Right lobe of liver (tissue), 6 donors: ENCODE data around the gene TPM1. TPM values are rescaled to one million over a fixed set of nuclear protein-coding genes. Genes with fewer than 3 reads are reported as not detected.

Source experiments
- ATAC-seq, 4 donors: fragments of 200-7000 bp; cut with Tn5 transposase; one replicate each; pipeline ENCODE4 v1.9.1; 2020; ENCODE audit warnings: mild to moderate bottlenecking in 4 of 4, moderate library complexity in 4 of 4
- DNase-seq, 3 donors: peaks; one replicate each; pipeline ENCODE4 v3.0.0-alpha.2; 2020
- H3K27ac ChIP-seq, 3 donors: fragments of 200-600 bp; one replicate each; pipeline ENCODE4 v1.8.0; 2022
- H3K27me3 ChIP-seq, 2 donors: fragments of 200-600 bp; one replicate each; pipeline ENCODE4 v1.8.0; 2022
- H3K36me3 ChIP-seq, 4 donors: fragments of 200-600 bp; sonication (generic) in 1 of 4; one replicate each; pipeline versions ENCODE4 v1.5.1 to v1.8.0; 2017 to 2022; ENCODE audit warnings: control low read depth in 1 of 4
- H3K4me1 ChIP-seq, 4 donors: fragments of 200-600 bp; sonication (generic) in 1 of 4; one replicate each; pipeline versions ENCODE4 v1.5.1 to v1.8.0; 2017 to 2022; ENCODE audit warnings: control low read depth in 1 of 4
- H3K4me3 ChIP-seq, 3 donors: fragments of 200-600 bp; one replicate each; pipeline ENCODE4 v1.8.0; 2022
- H3K9me3 ChIP-seq, 4 donors: fragments of 200-600 bp; sonication (generic) in 1 of 4; one replicate each; pipeline versions ENCODE4 v1.5.1 to v1.8.0; 2017 to 2022; ENCODE audit warnings: control low read depth in 1 of 4
- CTCF ChIP-seq, 4 donors: fragments of 200-600 bp in 3 of 4; fragments of 450-650 bp in 1 of 4; IDR thresholded peaks; one replicate each; pipeline versions ENCODE4 v1.5.1 to v1.8.0; 2016 to 2022; ENCODE audit warnings: antibody characterized with exemption in 4 of 4, mild to moderate bottlenecking in 2 of 4
- POLR2A ChIP-seq: fragments of 450-650 bp; IDR thresholded peaks from one replicate; pipeline ENCODE4 v1.6.1; 2017; ENCODE audit warnings: antibody characterized with exemption, mild to moderate bottlenecking
- WGBS: methylation state at CpG from one replicate; pipeline ENCODE4 v1.1.6; 2018; ENCODE audit warnings: low coverage, low lambda C conversion rate; ENCODE audit not compliant: insufficient coverage; ENCODE audit errors: missing lambda C conversion rate; 5-methylcytosine and 5-hydroxymethylcytosine counted together
- intact Hi-C, 2 donors: fragments of 100-400 bp; cut with DNase I; formaldehyde crosslinking; loops; one replicate each; pipeline versions ENCODE4 v1.11.2 to v1.14.1; 2022
- total RNA-seq, 6 experiments: library from RNA; depleted of rRNA in 2 of 6; stranded (reverse); fragments of >200 nt in 2 of 6; fragmentation: NEBNext Ultra II Directional in 3 of 6; extraction: Animal tissue kit (Norgen Biotek cat#: 25700) in 3 of 6; gene quantifications; one replicate each; pipeline versions ENCODE4 v1.1.0 to v1.2.4, GENCODE V29; 2016 to 2023
- donor health status: DM: no; HTN: yes; CAD: no.
- donor health status: DM: no; HTN: no; CAD: no.
- donor health status: DM: no; HTN: no; CAD: no.
- donor health status: DM: no; HTN: yes; CAD: no.
- donor health status: DM: no; HTN: yes; CAD: no.

Gene TPM1
- total RNA-seq, 6 experiments from 2014 or later: 44.3 to 180 (median 91.6) TPM

- no peak for ATAC-seq
- Histone ChIP-seq H3K36me3 (no peaks in the 10 kb centered on the region), H3K27ac (no peak overlapping the region), H3K4me1 (peaks cover 0 to 12% (median 0%) of the 10 kb centered on the region in 4 donors), H3K9me3 (no peaks in the 10 kb centered on the region), H3K4me3 (no peak overlapping the region), H3K27me3 (no peaks in the 10 kb centered on the region)
- 66% methylated on average over 5 of the region's 12 CpGs for WGBS
- TF ChIP-seq CTCF (IDR thresholded peaks at IDR 0.05) (no peak), POLR2A (no peak)
- intact Hi-C loops: no loop called here
- DNase-seq: no peak
Observed at GRCh38 chr15:62999923-63000561, 42.5 kb upstream of the TPM1 start.

- H3K36me3 ChIP-seq: no peaks in the 10 kb centered on the region
- H3K27ac ChIP-seq: no peak overlapping the region
- peaks cover 0 to 12% (median 0%) of the 10 kb centered on the region in 4 donors for H3K4me1 ChIP-seq
- ATAC-seq (no peak), DNase-seq (no peak)
- intact Hi-C loops: no loop called here
- no peaks in the 10 kb centered on the region for H3K9me3 ChIP-seq
- WGBS: 40% methylated on average over 3 of the region's 3 CpGs
- TF ChIP-seq CTCF (IDR thresholded peaks at IDR 0.05) (no peak), POLR2A (no peak)
- no peak overlapping the region for H3K4me3 ChIP-seq
- H3K27me3 ChIP-seq: no peaks in the 10 kb centered on the region
Observed at GRCh38 chr15:63000706-63001105, 41.8 kb upstream of the TPM1 start.

- no peaks in the 10 kb centered on the region for H3K4me1 ChIP-seq
- no peak overlapping the region for H3K27ac ChIP-seq
- H3K27me3 ChIP-seq: no peaks in the 10 kb centered on the region
- intact Hi-C loops: no loop called here
- DNase-seq (no peak), ATAC-seq (no peak)
- H3K4me3 ChIP-seq: no peak overlapping the region
- no peaks in the 10 kb centered on the region for H3K9me3 ChIP-seq
- WGBS: no CpG with 5 or more reads among the region's 2 CpGs
- TF ChIP-seq CTCF (IDR thresholded peaks at IDR 0.05) (no peak), POLR2A (no peak)
- H3K36me3 ChIP-seq: no peaks in the 10 kb centered on the region
Observed at GRCh38 chr15:63004211-63004610, 38.3 kb upstream of the TPM1 start.

GRCh38 chr15:63006032-63006878, 36.3 kb upstream of the TPM1 start:
- intact Hi-C loops: no loop called here
- Histone ChIP-seq H3K4me3 (no peak overlapping the region), H3K27ac (peak overlapping the region in 1 of 3 donors; percentile 13), H3K27me3 (no peaks in the 10 kb centered on the region), H3K9me3 (no peaks in the 10 kb centered on the region), H3K36me3 (no peaks in the 10 kb centered on the region), H3K4me1 (peaks cover 0 to 11% (median 3%) of the 10 kb centered on the region in 4 donors)
- 42% methylated on average over 8 of the region's 8 CpGs for WGBS
- TF ChIP-seq CTCF (IDR thresholded peaks at IDR 0.05) (no peak), POLR2A (no peak)
- DNase-seq (no peak), ATAC-seq (peak in 2 of 4 donors; percentile 19 to 24)
